H9 (cell line): ENCODE data around the gene BLNK. TPM values are rescaled to one million over a fixed set of nuclear protein-coding genes. Genes with fewer than 3 reads are reported as not detected.

ENCODE experiments used
- DNase-seq: peaks from one replicate; pipeline ENCODE4 v3.0.0-alpha.2; 2017
- H2AFZ ChIP-seq: one replicate; pipeline ENCODE4 v1.6.1; 2013; ENCODE audit warnings: mild to moderate bottlenecking, low read length, control low read depth, moderate library complexity
- H2AK5ac ChIP-seq: 2 replicates; pipeline ENCODE4 v1.6.1; 2013; ENCODE audit warnings: low read length, control low read depth, mixed read lengths; ENCODE audit not compliant: insufficient read length
- H2BK120ac ChIP-seq: one replicate; pipeline ENCODE4 v1.6.1; 2013; ENCODE audit warnings: low read depth, mild to moderate bottlenecking, low read length, control low read depth, inconsistent platforms; ENCODE audit not compliant: poor library complexity, severe bottlenecking
- H2BK12ac ChIP-seq: 2 replicates; pipeline ENCODE4 v1.6.1; 2013; ENCODE audit warnings: low read length, control low read depth, mixed read lengths, low read depth; ENCODE audit not compliant: insufficient read length
- H2BK15ac ChIP-seq: 2 replicates; pipeline ENCODE4 v1.6.1; 2013; ENCODE audit warnings: low read depth, low read length, control low read depth
- H2BK20ac ChIP-seq: one replicate; pipeline ENCODE4 v1.6.1; 2013; ENCODE audit warnings: low read depth, mild to moderate bottlenecking, low read length, control low read depth, inconsistent platforms; ENCODE audit not compliant: poor library complexity, severe bottlenecking
- H2BK5ac ChIP-seq: 2 replicates; pipeline ENCODE4 v1.6.1; 2013; ENCODE audit warnings: low read length, control low read depth, mixed read lengths; ENCODE audit not compliant: insufficient read length
- H3K14ac ChIP-seq: 2 replicates; pipeline ENCODE4 v1.6.1; 2013; ENCODE audit warnings: low read length, control low read depth; ENCODE audit not compliant: insufficient read depth
- H3K18ac ChIP-seq: 2 replicates; pipeline ENCODE4 v1.6.1; 2013; ENCODE audit warnings: low read depth, mild to moderate bottlenecking, mixed read lengths, low read length, control low read depth; ENCODE audit not compliant: insufficient read length
- H3K23ac ChIP-seq: 2 replicates; pipeline ENCODE4 v1.6.1; 2013; ENCODE audit warnings: low read length, control low read depth, mixed read lengths, low read depth; ENCODE audit not compliant: insufficient read length
- H3K23me2 ChIP-seq: 2 replicates; pipeline ENCODE4 v1.6.1; 2013; ENCODE audit warnings: low read depth, mild to moderate bottlenecking, mixed read lengths, low read length, control low read depth; ENCODE audit not compliant: insufficient read length, poor library complexity, severe bottlenecking
- H3K27ac ChIP-seq: 2 replicates; pipeline ENCODE4 v1.5.1; 2013; ENCODE audit warnings: low read length, control low read depth, mixed read lengths, low read depth; ENCODE audit not compliant: insufficient read length
- H3K27me3 ChIP-seq: 2 replicates; pipeline ENCODE4 v1.6.1; 2013; ENCODE audit warnings: low read length, control low read depth, inconsistent platforms; ENCODE audit not compliant: insufficient read depth
- H3K4ac ChIP-seq: 2 replicates; pipeline ENCODE4 v1.6.1; 2013; ENCODE audit warnings: low read depth, mild to moderate bottlenecking, control low read depth, inconsistent platforms, low read length, moderate library complexity
- H3K4me1 ChIP-seq: 2 replicates; pipeline ENCODE4 v1.6.1; 2013; ENCODE audit warnings: low read length, control low read depth, inconsistent platforms; ENCODE audit not compliant: insufficient read depth
- H3K4me2 ChIP-seq: 2 replicates; pipeline ENCODE4 v1.6.1; 2013; ENCODE audit warnings: low read length, control low read depth, mixed read lengths; ENCODE audit not compliant: insufficient read length, insufficient read depth
- H3K56ac ChIP-seq: 2 replicates; pipeline ENCODE4 v1.6.1; 2013; ENCODE audit warnings: low read depth, mild to moderate bottlenecking, mixed read lengths, low read length, control low read depth; ENCODE audit not compliant: insufficient read length
- H3K79me1 ChIP-seq: 2 replicates; pipeline ENCODE4 v1.6.1; 2013; ENCODE audit warnings: low read depth, mild to moderate bottlenecking, moderate library complexity, low read length, control low read depth, inconsistent platforms; ENCODE audit not compliant: insufficient read depth, poor library complexity, severe bottlenecking
- H3K79me2 ChIP-seq: 2 replicates; pipeline ENCODE4 v1.6.1; 2013; ENCODE audit warnings: low read length, control low read depth, inconsistent platforms; ENCODE audit not compliant: insufficient read depth
- H3K9ac ChIP-seq: 2 replicates; pipeline ENCODE4 v1.6.1; 2013; ENCODE audit warnings: low read length, control low read depth, mixed read lengths; ENCODE audit not compliant: insufficient read length; ENCODE audit errors: extremely low read depth
- H3K9me3 ChIP-seq: one replicate; pipeline ENCODE4 v1.6.1; 2013; ENCODE audit warnings: low read depth, low read length, inconsistent platforms; ENCODE audit not compliant: control insufficient read depth
- H3T11ph ChIP-seq: one replicate; pipeline ENCODE4 v1.6.1; 2013; ENCODE audit warnings: mild to moderate bottlenecking, low read length, control low read depth, inconsistent platforms
- H4K20me1 ChIP-seq: one replicate; pipeline ENCODE4 v1.6.1; 2013; ENCODE audit not compliant: control insufficient read depth, insufficient read length, insufficient read depth
- H4K5ac ChIP-seq: 2 replicates; pipeline ENCODE4 v1.6.1; 2013; ENCODE audit warnings: low read depth, mild to moderate bottlenecking, mixed read lengths, low read length, control low read depth; ENCODE audit not compliant: insufficient read length
- H4K8ac ChIP-seq: replicated peaks from 2 replicates; pipeline ENCODE4 v1.6.1; 2013; ENCODE audit warnings: low read length, control low read depth, mixed read lengths, low read depth; ENCODE audit not compliant: insufficient read length
- H4K91ac ChIP-seq: 2 replicates; pipeline ENCODE4 v1.6.1; 2013; ENCODE audit warnings: low read depth, mild to moderate bottlenecking, moderate library complexity, mixed read lengths, low read length, control low read depth; ENCODE audit not compliant: insufficient read length
- H3K27ac Mint-ChIP-seq, 3 experiments: 2 replicates in 2 of 3; 3 replicates in 1 of 3; pipeline ENCODE4 v1.8.0; 2020 to 2021; ENCODE audit warnings: mixed read lengths in 3 of 3, mild to moderate bottlenecking in 1 of 3, moderate library complexity in 1 of 3
- H3K27me3 Mint-ChIP-seq: 2 replicates; pipeline ENCODE4 v1.8.0; 2021; ENCODE audit warnings: low read depth, mild to moderate bottlenecking, moderate library complexity, mixed read lengths
- H3K36me3 Mint-ChIP-seq, 3 experiments: 2 replicates in 2 of 3; 3 replicates in 1 of 3; pipeline ENCODE4 v1.8.0; 2020 to 2021; ENCODE audit warnings: low read depth in 3 of 3, mixed read lengths in 3 of 3; ENCODE audit not compliant: insufficient read depth in 1 of 3
- H3K4me1 Mint-ChIP-seq, 2 experiments: 2 replicates each; pipeline ENCODE4 v1.8.0; 2020; ENCODE audit warnings: mixed read lengths in 2 of 2
- H3K4me3 Mint-ChIP-seq, 2 experiments: 2 replicates in 1 of 2; 3 replicates in 1 of 2; pipeline ENCODE4 v1.8.0; 2020 to 2021; ENCODE audit warnings: mild to moderate bottlenecking in 2 of 2, mixed read lengths in 2 of 2, moderate library complexity in 1 of 2
- H3K9me3 Mint-ChIP-seq, 2 experiments: 2 replicates in 1 of 2; 3 replicates in 1 of 2; pipeline ENCODE4 v1.8.0; 2020; ENCODE audit warnings: mild to moderate bottlenecking in 2 of 2, mixed read lengths in 2 of 2, moderate library complexity in 1 of 2
- WGBS: extraction: QIAGEN DNeasy Blood & Tissue Kit; methylation state at CpG from one replicate; pipeline ENCODE4 v1.1.7; 2013; ENCODE audit warnings: missing lambda C conversion rate, low lambda C conversion rate, mixed read lengths; ENCODE audit not compliant: insufficient read length; ENCODE audit errors: extremely low coverage; 5-methylcytosine and 5-hydroxymethylcytosine counted together
- total RNA-seq: library from RNA; stranded (reverse); gene quantifications from 2 replicates; pipeline ENCODE4 v1.2.1, GENCODE V29; 2021
- TF ChIP-seq, protein P1 (sequence below): fragments of 200-600 bp; sonication (generic); conservative IDR thresholded peaks from 3 replicates; pipeline ENCODE4 v1.8.0; 2021; ENCODE audit warnings: antibody characterized with exemption, mild to moderate bottlenecking

Gene BLNK
- total RNA-seq, 1 experiment from 2014 or later = not detected

DNA sequence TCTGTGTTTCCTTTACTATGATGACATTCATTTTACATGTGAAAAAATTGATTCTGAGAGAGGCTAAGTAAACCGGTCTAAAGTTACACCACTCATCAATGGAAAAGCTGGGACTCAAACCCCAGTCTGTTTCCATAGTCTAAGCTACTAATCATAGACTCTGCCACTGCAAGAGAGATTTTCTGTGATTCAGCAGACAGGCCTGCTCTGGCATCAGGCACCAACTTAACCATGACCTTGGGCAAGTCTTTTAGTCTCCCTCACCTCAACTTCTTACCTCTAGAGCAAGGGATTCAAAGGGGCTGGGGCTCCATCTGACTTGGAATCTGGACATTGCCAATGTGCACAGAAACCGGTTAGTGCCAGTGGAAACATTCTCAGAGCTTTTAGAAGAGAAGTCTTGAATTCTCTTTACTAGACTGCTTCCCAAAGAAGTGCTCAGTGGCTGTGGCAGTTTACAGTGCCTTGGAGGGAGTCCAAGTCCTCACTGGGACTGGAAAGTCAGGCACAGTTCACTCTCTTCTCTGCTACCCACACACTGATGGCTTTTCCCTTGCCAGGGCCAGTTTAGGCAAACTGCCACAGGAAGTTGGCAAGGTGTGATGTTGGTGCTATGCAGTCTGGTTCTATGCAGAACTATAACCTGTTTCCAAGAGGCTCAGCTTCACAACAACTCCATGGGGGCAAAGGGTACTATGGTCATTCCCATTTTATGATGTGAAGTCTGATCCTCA lies 4.5 kb upstream of the BLNK start:
- no CpG with 5 or more reads among the region's 2 CpGs for WGBS
- H2AFZ ChIP-seq = no peak overlapping the region
- H4K5ac ChIP-seq = no peak overlapping the region
- no peaks in the 10 kb centered on the region for H3K27me3 ChIP-seq
- no peak overlapping the region for H2BK5ac ChIP-seq
- Mint-ChIP-seq H3K27me3 (peaks cover 1% of the 10 kb centered on the region; the same call in 1 of the 2 replicates), H3K9me3 (no peaks in the 10 kb centered on the region; a peak in 1 of 5 replicates), H3K36me3 (no peaks in the 10 kb centered on the region), H3K27ac (no peak overlapping the region; a peak in 1 of 7 replicates), H3K4me1 (peaks cover 0 to 2% of the 10 kb centered on the region in 2 experiments; a peak in 1 of 4 replicates), H3K4me3 (no peak overlapping the region)
- no peak overlapping the region for H2BK15ac ChIP-seq
- H3K14ac ChIP-seq = no peak overlapping the region
- H3K79me2 ChIP-seq = no peaks in the 10 kb centered on the region
- H3K79me1 ChIP-seq = no peaks in the 10 kb centered on the region
- H3K23me2 ChIP-seq = no peaks in the 10 kb centered on the region
- no peak overlapping the region for H3K56ac ChIP-seq
- no peak for DNase-seq
- H4K8ac ChIP-seq = no peak overlapping the region
- H3K23ac ChIP-seq = no peak overlapping the region
- H3K4ac ChIP-seq = no peak overlapping the region
- no peak overlapping the region for H3K4me2 ChIP-seq
- TF ChIP-seq, protein P1, sequence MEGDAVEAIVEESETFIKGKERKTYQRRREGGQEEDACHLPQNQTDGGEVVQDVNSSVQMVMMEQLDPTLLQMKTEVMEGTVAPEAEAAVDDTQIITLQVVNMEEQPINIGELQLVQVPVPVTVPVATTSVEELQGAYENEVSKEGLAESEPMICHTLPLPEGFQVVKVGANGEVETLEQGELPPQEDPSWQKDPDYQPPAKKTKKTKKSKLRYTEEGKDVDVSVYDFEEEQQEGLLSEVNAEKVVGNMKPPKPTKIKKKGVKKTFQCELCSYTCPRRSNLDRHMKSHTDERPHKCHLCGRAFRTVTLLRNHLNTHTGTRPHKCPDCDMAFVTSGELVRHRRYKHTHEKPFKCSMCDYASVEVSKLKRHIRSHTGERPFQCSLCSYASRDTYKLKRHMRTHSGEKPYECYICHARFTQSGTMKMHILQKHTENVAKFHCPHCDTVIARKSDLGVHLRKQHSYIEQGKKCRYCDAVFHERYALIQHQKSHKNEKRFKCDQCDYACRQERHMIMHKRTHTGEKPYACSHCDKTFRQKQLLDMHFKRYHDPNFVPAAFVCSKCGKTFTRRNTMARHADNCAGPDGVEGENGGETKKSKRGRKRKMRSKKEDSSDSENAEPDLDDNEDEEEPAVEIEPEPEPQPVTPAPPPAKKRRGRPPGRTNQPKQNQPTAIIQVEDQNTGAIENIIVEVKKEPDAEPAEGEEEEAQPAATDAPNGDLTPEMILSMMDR = no peak
- H2BK20ac ChIP-seq = no peak overlapping the region
- H2AK5ac ChIP-seq = no peak overlapping the region
- H3K27ac ChIP-seq = no peak overlapping the region
- H4K20me1 ChIP-seq = no peaks in the 10 kb centered on the region
- H2BK12ac ChIP-seq = no peak overlapping the region
- no peak overlapping the region for H4K91ac ChIP-seq
- H3K9me3 ChIP-seq = no peaks in the 10 kb centered on the region
- H2BK120ac ChIP-seq = no peak overlapping the region
- no peaks in the 10 kb centered on the region for H3K4me1 ChIP-seq
- no peak overlapping the region for H3T11ph ChIP-seq
- H3K9ac ChIP-seq = no peak overlapping the region
- no peak overlapping the region for H3K18ac ChIP-seq
